GM13977 (cell line): ENCODE measurements around the gene ATP5MK.

Experiments used
- DNase-seq: peaks from one replicate; pipeline ENCODE4 v3.0.0; 2012; ENCODE audit warnings: low spot score
- CTCF ChIP-seq: IDR thresholded peaks from 2 replicates; pipeline ENCODE4 v1.5.1; 2012; ENCODE audit warnings: mild to moderate bottlenecking, control low read depth; ENCODE audit not compliant: insufficient read depth; ENCODE audit errors: extremely low read depth, missing control alignments
- in situ Hi-C: fragments of 300-500 bp; cut with MboI; formaldehyde crosslinking; loops from one replicate; pipeline ENCODE4 v1.12.0; 2022; ENCODE audit warnings: low sequenced_read_pairs, low pct_unique_long_range_greater_than_20kb, mixed read lengths, inconsistent platforms; ENCODE audit not compliant: unreplicated experiment

Gene ATP5MK

GRCh38 chr10:103353281-103353680 lies 43.0 kb downstream of the ATP5MK start:
- in situ Hi-C loops: no loop called here
- DNase-seq: no peak
- no peak for TF ChIP-seq CTCF

- TF ChIP-seq CTCF: peak; percentile 1
- in situ Hi-C loops: no loop called here
- peak; percentile 96 for DNase-seq
Measured at GRCh38 chr10:103350517-103351260, 45.6 kb downstream of the ATP5MK start, which contains the start of gene PCGF6. Gene PCGF6, minus strand, starts transcription at chr10:103351140. Its CDS starts 74 bp downstream, at chr10:103351066.

- no peak for TF ChIP-seq CTCF
- in situ Hi-C loops: no loop called here
- no peak for DNase-seq
Measured at GRCh38 chr10:103350175-103350516, 46.1 kb downstream of the ATP5MK start.
